Measurements from ENCODE around the gene ELMOD1.

GRCh38 chr11:107682572-107682971, 91.6 kb downstream of the ELMOD1 start:
- TF ChIP-seq CTCF (IDR thresholded peaks at IDR 0.05), result no peak
- no peak for TF ChIP-seq EP300 (IDR thresholded peaks at IDR 0.05; ENCODE audit: low read depth)
- TF ChIP-seq POLR2A (IDR thresholded peaks at IDR 0.05), result no peak
